ENCODE measurements around the gene GRM6.

GRCh38 chr5:178986326-178986960 lies 8.7 kb downstream of the GRM6 start:
- TF ChIP-seq EZH2 (IDR thresholded peaks at IDR 0.05) = no peak
- no peak for TF ChIP-seq POLR2AphosphoS5 (IDR thresholded peaks at IDR 0.05; ENCODE audit: borderline replicate concordance, low read depth, low read length)

Measured in SK-N-MC (cell line).